ENCODE results near the gene DDX59.

GRCh38 chr1:200634261-200635122 lies 35.2 kb downstream of the DDX59 start:
- TF ChIP-seq, protein P1, sequence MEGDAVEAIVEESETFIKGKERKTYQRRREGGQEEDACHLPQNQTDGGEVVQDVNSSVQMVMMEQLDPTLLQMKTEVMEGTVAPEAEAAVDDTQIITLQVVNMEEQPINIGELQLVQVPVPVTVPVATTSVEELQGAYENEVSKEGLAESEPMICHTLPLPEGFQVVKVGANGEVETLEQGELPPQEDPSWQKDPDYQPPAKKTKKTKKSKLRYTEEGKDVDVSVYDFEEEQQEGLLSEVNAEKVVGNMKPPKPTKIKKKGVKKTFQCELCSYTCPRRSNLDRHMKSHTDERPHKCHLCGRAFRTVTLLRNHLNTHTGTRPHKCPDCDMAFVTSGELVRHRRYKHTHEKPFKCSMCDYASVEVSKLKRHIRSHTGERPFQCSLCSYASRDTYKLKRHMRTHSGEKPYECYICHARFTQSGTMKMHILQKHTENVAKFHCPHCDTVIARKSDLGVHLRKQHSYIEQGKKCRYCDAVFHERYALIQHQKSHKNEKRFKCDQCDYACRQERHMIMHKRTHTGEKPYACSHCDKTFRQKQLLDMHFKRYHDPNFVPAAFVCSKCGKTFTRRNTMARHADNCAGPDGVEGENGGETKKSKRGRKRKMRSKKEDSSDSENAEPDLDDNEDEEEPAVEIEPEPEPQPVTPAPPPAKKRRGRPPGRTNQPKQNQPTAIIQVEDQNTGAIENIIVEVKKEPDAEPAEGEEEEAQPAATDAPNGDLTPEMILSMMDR (IDR thresholded peaks at IDR 0.05), result no peak
- TF ChIP-seq POLR2AphosphoS5 (IDR thresholded peaks at IDR 0.05; ENCODE audit: insufficient read depth in 1 of 2, low read depth in 1 of 2) (no peak), POLR2A (IDR thresholded peaks at IDR 0.05) (no peak)

Measured in vagina (tissue), 2 donors.